ENCODE measurements around the gene SLC24A1. TPM values are rescaled to one million over a fixed set of nuclear protein-coding genes. Genes with fewer than 3 reads are reported as not detected.

SLC24A1 gene
- total RNA-seq, 1 donor from 2014 or later, result 2.0 TPM

DNA sequence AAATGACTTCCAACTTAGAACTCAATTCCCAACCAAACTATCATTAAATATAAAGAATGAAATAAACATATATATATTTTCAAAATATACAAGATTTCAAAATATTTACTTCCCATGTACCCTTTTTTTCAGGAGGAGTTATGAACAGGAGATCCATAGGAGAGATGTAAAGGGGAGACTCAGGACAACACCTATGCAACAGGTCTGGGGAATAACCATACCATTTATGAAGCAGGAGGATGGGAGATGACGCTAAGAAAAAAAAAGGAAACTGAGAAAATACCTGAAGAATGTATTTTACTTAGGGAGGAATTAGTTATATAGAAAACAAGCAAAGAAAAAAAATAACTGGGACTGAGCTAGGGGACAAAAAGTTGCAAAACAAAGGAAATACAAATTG, 34.6 kb upstream of the SLC24A1 start:
- H3K27ac ChIP-seq, result no peak overlapping the region
- no peaks in the 10 kb centered on the region for H3K9me3 ChIP-seq
- TF ChIP-seq, protein P1, sequence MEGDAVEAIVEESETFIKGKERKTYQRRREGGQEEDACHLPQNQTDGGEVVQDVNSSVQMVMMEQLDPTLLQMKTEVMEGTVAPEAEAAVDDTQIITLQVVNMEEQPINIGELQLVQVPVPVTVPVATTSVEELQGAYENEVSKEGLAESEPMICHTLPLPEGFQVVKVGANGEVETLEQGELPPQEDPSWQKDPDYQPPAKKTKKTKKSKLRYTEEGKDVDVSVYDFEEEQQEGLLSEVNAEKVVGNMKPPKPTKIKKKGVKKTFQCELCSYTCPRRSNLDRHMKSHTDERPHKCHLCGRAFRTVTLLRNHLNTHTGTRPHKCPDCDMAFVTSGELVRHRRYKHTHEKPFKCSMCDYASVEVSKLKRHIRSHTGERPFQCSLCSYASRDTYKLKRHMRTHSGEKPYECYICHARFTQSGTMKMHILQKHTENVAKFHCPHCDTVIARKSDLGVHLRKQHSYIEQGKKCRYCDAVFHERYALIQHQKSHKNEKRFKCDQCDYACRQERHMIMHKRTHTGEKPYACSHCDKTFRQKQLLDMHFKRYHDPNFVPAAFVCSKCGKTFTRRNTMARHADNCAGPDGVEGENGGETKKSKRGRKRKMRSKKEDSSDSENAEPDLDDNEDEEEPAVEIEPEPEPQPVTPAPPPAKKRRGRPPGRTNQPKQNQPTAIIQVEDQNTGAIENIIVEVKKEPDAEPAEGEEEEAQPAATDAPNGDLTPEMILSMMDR (IDR thresholded peaks at IDR 0.05), result no peak
- H3K4me3 ChIP-seq, result no peak overlapping the region
- no peaks in the 10 kb centered on the region for H3K27me3 ChIP-seq
- peaks cover 55 to 91% of the 10 kb centered on the region in 2 donors for H3K36me3 ChIP-seq
- intact Hi-C loops (cut with DNase I), result no loop called here
- DNase-seq (ENCODE audit: low spot score in 2 of 2), result no peak
- H3K4me1 ChIP-seq, result no peaks in the 10 kb centered on the region

DNA sequence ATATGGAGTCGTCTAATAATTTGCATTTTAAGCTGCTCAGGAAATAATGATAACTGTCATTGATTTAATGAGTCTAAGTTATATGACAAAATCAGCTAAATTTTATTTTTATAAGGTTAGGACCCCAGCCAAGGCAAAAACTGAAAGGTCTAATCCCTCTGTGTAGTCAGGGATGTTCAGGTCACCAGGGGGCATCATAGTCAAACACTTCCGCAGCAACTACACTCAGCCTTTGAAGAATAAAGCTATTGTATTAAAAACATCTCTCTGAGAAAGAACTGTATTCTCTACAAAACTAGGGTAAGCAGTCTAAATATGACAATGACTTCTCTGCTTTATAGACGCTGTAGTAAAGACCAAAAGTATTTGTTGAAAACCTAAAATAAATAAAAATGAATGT, 25.8 kb upstream of the SLC24A1 start:
- DNase-seq (ENCODE audit: low spot score in 2 of 2), result no peak
- Histone ChIP-seq H3K27ac (no peak overlapping the region), H3K9me3 (no peaks in the 10 kb centered on the region), H3K36me3 (peaks cover 72 to 85% of the 10 kb centered on the region in 2 donors), H3K4me3 (no peak overlapping the region), H3K27me3 (no peaks in the 10 kb centered on the region), H3K4me1 (no peaks in the 10 kb centered on the region)
- intact Hi-C loops (cut with DNase I), result no loop called here
- TF ChIP-seq, protein P1 (IDR thresholded peaks at IDR 0.05), result no peak

DNA sequence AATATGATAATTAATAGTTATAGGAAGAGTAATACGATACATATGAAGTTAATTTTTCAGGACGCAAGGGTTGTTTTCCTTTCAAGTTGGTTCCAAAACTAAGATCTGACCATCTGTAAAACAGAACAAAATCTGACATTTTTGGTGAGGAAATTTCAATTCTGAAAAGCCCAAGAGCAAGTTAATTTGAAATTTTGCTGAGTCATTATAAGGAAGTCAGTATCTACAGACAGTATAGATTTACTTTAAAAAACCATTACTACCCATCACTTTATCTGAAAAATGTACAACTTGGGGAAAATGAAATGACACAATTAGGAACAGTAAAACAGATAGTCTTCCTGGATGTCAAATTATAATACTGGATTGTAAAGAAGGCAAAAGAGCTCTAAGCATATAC, 23.3 kb upstream of the SLC24A1 start:
- Histone ChIP-seq H3K36me3 (peaks cover 67 to 78% of the 10 kb centered on the region in 2 donors), H3K27me3 (no peaks in the 10 kb centered on the region), H3K4me1 (no peaks in the 10 kb centered on the region), H3K27ac (no peak overlapping the region), H3K4me3 (no peak overlapping the region), H3K9me3 (no peaks in the 10 kb centered on the region)
- TF ChIP-seq, protein P1 (IDR thresholded peaks at IDR 0.05), result no peak
- intact Hi-C loops (cut with DNase I), result no loop called here
- no peak for DNase-seq (ENCODE audit: low spot score in 2 of 2)

DNA sequence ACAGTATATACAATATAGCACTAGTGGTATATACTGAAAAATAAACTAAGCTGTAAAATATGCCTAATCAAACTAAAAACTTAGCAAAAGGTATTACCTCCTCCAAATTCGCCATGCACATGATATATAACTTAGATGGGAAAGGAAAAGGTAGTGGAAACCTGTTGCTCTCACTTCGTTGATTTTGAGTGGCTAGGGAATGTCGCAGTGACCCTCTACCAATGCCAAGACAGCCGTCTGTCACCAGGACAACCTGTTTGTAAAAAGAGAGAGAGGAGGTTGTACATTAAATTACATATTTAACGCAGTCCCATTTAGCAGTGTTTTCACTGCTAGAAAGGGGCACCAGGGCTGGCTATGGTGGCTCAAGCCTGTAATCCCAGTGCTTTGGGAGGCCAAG, 22.1 kb upstream of the SLC24A1 start:
- Histone ChIP-seq H3K36me3 (peaks cover 68 to 83% of the 10 kb centered on the region in 2 donors), H3K27me3 (no peaks in the 10 kb centered on the region), H3K9me3 (no peaks in the 10 kb centered on the region), H3K27ac (no peak overlapping the region), H3K4me3 (no peak overlapping the region), H3K4me1 (no peaks in the 10 kb centered on the region)
- intact Hi-C loops (cut with DNase I), result no loop called here
- DNase-seq (ENCODE audit: low spot score in 2 of 2), result no peak
- TF ChIP-seq, protein P1 (IDR thresholded peaks at IDR 0.05), result no peak

DNA sequence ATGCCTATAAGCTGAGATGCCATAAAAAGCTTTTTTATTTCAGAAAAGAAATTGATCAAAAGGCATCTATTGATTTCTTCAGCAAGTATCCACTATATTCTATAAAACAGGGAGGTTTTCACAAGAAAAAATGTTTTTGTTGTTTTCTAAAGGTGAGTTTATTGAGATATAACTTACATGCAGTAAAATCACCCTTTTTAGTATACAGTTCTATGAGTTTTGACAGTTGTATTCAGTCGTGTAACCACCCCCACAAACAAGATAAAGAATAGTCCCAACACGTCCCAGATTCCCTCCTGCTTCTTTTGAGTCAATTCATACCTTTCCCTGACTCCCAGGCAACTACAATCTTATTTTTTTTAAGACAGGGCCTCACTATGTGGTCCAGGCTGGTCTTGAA, 18.6 kb upstream of the SLC24A1 start:
- TF ChIP-seq, protein P1 (IDR thresholded peaks at IDR 0.05), result no peak
- Histone ChIP-seq H3K27ac (no peak overlapping the region), H3K4me3 (no peak overlapping the region), H3K9me3 (no peaks in the 10 kb centered on the region), H3K36me3 (peaks cover 52 to 55% of the 10 kb centered on the region in 2 donors), H3K4me1 (no peaks in the 10 kb centered on the region), H3K27me3 (no peaks in the 10 kb centered on the region)
- no peak for DNase-seq (ENCODE audit: low spot score in 2 of 2)
- intact Hi-C loops (cut with DNase I), result no loop called here

DNA sequence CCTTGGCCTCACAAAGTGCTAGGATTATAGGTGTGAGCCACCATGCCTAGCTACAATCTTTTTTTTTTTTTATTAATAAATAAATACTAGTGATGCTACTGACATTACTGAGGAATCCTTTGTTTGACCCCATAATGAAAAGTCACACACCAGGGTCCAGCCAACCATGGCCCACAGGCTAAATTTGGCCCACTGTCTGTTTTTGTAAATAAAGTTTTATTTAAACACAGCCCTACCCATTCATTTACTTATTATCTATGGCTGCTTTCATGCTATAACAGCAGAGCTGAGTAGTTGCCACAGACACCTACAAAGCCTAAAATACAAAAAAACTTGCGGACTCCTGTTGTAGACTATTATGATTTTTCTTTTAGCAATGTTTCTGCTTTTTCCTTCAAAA, 18.2 kb upstream of the SLC24A1 start:
- Histone ChIP-seq H3K9me3 (no peaks in the 10 kb centered on the region), H3K27me3 (no peaks in the 10 kb centered on the region), H3K4me1 (no peaks in the 10 kb centered on the region), H3K4me3 (no peak overlapping the region), H3K27ac (no peak overlapping the region), H3K36me3 (peaks cover 47 to 51% of the 10 kb centered on the region in 2 donors)
- TF ChIP-seq, protein P1 (IDR thresholded peaks at IDR 0.05), result no peak
- no peak for DNase-seq (ENCODE audit: low spot score in 2 of 2)
- intact Hi-C loops (cut with DNase I), result no loop called here

Data from ascending aorta (tissue), 2 donors.